HG02943 (cell line): ENCODE data around the gene IKBKE.

Source experiments
- ATAC-seq: cut with Tn5 transposase; IDR thresholded peaks from one replicate; pipeline ENCODE4 v1.9.1; 2021; ENCODE audit warnings: mild to moderate bottlenecking, low read depth, moderate library complexity; ENCODE audit not compliant: unreplicated experiment

Gene IKBKE

GRCh38 chr1:206451134-206451686 lies 19.1 kb upstream of the IKBKE start:
- no peak for ATAC-seq

- ATAC-seq, result no peak
These were observed 17.2 kb upstream of the IKBKE start for GRCh38 chr1:206453111-206453510.

- ATAC-seq, result no peak
These were observed 15.0 kb upstream of the IKBKE start for GRCh38 chr1:206455289-206455665.

DNA sequence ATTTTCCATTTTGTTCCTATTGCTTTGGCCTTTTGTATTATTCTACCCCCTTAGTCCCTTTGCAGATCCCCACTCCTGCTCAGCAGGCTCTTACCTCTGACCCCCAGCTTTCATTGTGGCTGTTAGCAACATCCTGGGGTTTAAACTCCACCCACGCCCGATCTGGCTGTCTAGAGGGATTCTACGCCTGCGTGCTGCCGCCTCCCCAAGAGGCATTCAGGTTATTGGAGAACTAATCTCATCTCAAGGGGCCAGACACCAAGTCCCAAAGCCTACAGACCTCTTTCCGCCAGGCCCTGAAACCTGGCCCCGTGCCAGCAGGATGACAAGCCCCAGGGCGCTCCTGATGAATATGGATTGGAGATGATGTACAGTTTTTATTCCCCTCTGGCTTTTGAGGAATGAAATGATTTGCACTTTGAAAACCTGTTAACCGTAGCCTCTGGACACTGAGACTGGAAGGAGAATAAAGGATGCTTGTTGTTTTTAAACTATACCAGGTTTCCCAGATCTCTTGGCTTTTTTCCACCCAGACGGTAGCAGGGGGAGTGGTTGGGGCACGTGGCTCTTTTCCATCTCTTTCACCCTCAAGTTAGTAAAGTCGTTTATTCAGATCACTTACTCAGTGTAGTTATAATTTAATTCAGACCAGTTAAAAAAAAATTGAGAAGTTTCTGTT lies 14.5 kb upstream of the IKBKE start:
- ATAC-seq, result no peak

DNA sequence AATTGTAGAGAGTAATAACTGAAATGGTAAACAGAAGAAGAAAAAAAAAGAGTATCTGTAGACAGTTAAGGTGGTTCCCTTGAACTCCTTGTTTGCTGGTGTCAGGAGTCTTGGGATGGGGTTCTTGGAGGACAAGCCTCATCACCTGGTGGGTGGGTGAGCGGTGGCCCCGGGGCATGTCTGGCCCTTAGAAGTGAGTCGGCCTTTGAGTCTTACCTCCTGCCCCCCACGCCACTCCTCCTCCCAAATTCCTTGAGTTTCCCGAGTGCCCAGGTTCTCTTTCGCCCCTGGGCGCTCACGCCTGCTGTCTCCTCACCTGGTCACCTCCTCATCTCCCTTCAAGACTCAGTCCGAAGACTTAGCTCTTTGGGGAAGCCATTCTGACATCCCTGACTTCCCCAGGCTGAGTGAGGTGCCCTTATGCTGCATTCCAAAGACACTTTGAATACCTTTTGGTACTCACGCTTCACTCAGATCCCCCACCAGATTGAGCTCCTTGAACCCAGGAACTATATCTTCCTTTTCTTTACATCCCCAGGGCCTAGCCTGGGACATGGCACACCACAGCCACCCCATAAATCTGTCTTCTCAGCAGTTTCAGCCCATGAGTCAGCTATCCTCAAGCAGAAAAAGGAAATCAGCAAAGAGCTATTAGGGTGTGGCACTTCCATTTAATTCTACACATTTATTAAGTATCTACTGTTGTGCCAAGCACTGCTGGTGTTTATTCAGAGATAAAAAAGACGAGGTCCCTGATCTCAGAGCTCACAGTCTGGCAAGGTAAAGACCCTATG lies 13.5 kb upstream of the IKBKE start:
- no peak for ATAC-seq

GRCh38 chr1:206457408-206458120 lies 12.7 kb upstream of the IKBKE start:
- no peak for ATAC-seq

GRCh38 chr1:206459703-206460102 lies 10.6 kb upstream of the IKBKE start:
- ATAC-seq, result no peak

GRCh38 chr1:206460836-206461426 lies 9.3 kb upstream of the IKBKE start:
- no peak for ATAC-seq

- no peak for ATAC-seq
These were observed 8.4 kb upstream of the IKBKE start for GRCh38 chr1:206461602-206462455.

- ATAC-seq, result no peak
These were observed 7.1 kb upstream of the IKBKE start for GRCh38 chr1:206463137-206463536.

DNA sequence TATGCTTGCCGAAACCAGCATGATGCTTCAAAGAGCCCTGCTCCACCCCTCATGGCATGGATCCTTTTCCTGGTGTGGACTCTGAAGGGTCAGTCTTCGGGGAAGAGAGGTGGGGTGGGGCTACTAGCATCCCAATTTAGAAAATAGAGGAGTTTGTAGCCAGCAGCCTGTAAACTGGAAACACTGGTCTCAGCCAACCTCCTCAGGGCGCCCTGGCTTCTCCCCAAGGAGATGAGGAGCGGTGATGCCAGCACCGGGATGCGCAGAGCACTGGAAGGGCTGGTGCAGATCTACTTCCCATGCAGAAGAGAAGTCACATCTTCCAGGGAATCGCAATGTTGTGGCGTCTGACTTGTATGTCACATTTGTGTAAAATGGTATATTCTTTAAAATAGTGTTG lies 6.4 kb upstream of the IKBKE start:
- ATAC-seq, result no peak

DNA sequence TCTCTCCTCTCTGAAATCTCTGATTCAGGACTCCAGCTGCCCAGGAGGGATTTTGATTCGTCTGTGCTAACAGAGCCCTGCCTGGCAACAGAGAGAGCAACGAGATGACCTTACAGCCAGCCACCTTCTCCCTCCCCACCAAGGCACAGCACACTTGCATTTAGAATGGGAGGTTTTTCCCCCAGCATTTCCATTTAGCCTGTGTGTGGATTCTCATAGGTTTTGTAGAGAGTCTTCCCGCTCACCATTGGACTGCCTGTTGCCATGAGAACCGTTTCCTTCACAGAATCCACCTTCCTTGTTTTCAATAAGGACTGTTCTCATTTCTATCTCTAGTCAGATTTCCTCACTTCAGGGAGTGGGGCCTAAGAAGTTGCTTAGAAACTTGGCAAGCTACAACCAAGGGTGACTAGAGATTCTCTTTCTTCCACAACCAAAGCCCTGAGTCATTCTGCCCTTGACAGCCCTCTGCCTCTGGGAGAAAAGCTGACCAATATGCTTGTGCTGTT lies 5.8 kb upstream of the IKBKE start:
- no peak for ATAC-seq

- no peak for ATAC-seq
These were observed 4.3 kb upstream of the IKBKE start for GRCh38 chr1:206465951-206466350.

DNA sequence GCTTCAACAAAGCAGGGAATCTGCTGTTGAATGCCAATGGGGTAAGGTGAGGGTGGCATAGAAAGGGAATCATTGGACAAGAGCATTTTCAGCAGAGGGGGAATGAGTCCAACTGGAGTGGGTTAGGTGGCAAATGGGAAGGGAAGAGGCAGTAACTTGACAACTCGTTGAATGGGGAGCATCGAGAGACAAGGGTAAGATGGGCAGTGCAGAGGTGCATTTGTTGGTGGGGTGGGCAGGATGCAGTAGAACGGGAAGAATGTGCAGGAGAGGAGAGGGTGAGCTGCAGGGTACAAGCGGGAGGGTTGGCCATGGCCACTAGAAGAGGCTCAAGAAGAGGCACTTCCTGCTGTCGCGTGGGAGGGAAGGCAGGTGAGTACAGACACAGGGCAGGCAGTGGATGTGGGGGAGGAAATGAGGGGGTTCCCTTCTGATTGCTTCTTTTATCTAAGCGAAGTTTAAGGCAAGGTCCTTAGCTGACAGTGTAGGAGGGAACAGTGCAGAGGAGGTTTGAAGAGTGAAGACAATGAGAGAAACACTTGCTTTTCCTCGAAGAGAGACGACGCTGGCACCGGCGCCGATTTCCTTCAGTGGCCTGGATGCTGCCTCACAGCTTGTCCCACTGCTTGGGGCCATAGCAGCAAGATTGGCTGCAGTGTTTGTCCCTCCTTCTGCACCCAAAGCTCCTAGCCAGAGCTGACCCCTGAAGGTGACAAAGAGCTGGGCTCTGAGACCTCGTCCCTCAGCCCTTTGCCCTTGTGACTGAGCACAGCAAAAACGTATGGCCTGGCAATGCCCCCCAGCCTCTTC lies 3.2 kb upstream of the IKBKE start:
- no peak for ATAC-seq

GRCh38 chr1:206467915-206468314 lies 2.4 kb upstream of the IKBKE start:
- ATAC-seq, result no peak

- no peak for ATAC-seq
These were observed 1.7 kb upstream of the IKBKE start for GRCh38 chr1:206468571-206468970.

DNA sequence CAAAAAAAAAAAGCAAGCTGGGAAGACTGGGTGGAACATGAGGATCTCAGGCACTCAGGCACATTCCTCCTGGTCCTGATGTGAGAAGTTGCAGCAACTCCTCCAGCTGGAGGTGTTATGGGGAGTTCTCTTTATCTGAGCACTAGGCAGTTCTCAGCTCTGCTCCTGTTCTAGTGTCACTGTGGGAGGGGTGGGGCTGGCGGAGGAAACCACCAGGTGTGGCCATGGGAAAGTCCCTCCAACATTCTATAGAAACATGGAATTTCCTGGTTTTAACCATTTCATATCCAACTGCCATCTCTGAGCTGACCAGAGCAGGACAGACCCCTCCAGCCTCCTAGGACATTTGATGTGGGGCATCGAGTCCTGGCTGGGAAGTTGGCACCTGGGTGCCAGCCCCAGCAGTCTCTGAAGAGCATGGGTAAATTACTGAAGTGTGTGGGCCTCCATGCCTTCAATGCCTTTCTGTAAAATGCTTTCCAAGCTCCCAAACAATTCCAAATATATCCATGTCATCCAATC lies 804 bp upstream of the IKBKE start:
- ATAC-seq, result no peak

- ATAC-seq, result no peak
These were observed 577 bp downstream of the IKBKE start for GRCh38 chr1:206470692-206471414.
